ENCODE measurements around the gene GON4L.
"Not testable (repeated sequence)": the region's sequence is repeated elsewhere in the genome, so short reads cannot be mapped to it uniquely, and the experiment has no call there.

The GON4L gene

DNA sequence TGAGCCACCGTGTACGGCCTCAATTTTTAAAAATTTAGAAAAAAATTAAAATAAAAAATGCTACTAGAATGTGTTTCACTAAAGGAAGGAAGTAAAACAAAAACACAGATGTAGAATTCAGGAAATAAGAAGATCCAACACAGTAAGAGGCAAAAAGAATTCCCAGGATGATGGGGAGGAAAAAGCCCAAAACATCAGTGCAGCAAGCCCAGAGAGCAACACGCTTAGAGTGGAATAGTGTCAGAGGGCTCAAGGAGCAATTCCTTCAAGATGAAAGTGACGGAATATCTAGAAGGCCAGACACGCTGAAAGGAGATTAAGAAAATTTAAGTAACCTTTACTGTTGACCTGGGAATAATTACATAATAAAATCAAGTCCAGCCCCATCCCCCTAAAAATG lies 87.8 kb downstream of the GON4L start:
- no peaks in the 10 kb centered on the region for H3K36me3 ChIP-seq (ENCODE audit: control insufficient read depth, insufficient read depth, low read length)
- H3K4me1 ChIP-seq = no peaks in the 10 kb centered on the region
- no peaks in the 10 kb centered on the region for H3K79me2 ChIP-seq
- no peak overlapping the region for H3K9ac ChIP-seq
- no peak overlapping the region for H3K4me2 ChIP-seq (ENCODE audit: low read length)
- H2AFZ ChIP-seq = no peak overlapping the region
- TF ChIP-seq, protein P1, sequence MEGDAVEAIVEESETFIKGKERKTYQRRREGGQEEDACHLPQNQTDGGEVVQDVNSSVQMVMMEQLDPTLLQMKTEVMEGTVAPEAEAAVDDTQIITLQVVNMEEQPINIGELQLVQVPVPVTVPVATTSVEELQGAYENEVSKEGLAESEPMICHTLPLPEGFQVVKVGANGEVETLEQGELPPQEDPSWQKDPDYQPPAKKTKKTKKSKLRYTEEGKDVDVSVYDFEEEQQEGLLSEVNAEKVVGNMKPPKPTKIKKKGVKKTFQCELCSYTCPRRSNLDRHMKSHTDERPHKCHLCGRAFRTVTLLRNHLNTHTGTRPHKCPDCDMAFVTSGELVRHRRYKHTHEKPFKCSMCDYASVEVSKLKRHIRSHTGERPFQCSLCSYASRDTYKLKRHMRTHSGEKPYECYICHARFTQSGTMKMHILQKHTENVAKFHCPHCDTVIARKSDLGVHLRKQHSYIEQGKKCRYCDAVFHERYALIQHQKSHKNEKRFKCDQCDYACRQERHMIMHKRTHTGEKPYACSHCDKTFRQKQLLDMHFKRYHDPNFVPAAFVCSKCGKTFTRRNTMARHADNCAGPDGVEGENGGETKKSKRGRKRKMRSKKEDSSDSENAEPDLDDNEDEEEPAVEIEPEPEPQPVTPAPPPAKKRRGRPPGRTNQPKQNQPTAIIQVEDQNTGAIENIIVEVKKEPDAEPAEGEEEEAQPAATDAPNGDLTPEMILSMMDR (IDR thresholded peaks at IDR 0.05) = no peak
- H3K4me3 ChIP-seq (ENCODE audit: low read depth, low read length) = no peak overlapping the region
- no peaks in the 10 kb centered on the region for H3K9me3 ChIP-seq (ENCODE audit: control insufficient read depth, low read length)
- H3K27me3 ChIP-seq (ENCODE audit: control insufficient read depth, insufficient read depth, low read length) = no peaks in the 10 kb centered on the region
- no peak overlapping the region for H3K27ac ChIP-seq

DNA sequence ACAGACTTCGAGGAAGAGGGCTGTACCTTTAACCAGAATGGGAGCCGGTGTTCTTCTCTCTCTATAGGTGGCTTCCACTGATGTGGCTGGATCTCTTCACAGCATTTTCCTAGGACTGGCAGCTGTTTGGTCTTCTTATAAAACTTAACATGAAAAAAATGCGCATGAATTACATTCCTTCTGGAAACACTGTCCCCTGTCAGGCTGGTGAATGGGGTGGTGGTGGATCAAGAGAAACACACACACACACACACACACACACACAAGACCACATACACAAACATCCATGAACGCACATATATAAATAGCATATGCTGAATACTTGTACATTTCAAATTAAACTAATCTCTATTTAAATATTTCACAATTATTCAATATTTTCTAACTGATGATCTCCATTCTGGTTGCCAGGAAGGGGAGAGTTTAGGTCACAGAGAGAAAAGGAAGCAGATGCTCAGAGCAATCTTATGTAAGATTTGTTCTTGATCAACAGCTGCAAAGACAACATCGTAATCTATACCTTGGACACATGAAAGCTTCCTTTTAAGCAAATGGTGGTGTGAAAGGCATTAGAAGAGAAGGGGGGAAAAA lies 89.5 kb downstream of the GON4L start:
- H3K9ac ChIP-seq; H3K4me3 ChIP-seq (ENCODE audit: low read depth, low read length); H3K4me2 ChIP-seq (ENCODE audit: low read length); H3K79me2 ChIP-seq; H3K27ac ChIP-seq; H3K36me3 ChIP-seq (ENCODE audit: control insufficient read depth, insufficient read depth, low read length); H3K4me1 ChIP-seq; H3K27me3 ChIP-seq (ENCODE audit: control insufficient read depth, insufficient read depth, low read length); H3K9me3 ChIP-seq (ENCODE audit: control insufficient read depth, low read length); H2AFZ ChIP-seq: not testable (repeated sequence)

- H3K27me3 ChIP-seq (ENCODE audit: control insufficient read depth, insufficient read depth, low read length); H3K9ac ChIP-seq; H3K4me3 ChIP-seq (ENCODE audit: low read depth, low read length); H2AFZ ChIP-seq; H3K27ac ChIP-seq; H3K9me3 ChIP-seq (ENCODE audit: control insufficient read depth, low read length); H3K4me2 ChIP-seq (ENCODE audit: low read length); H3K4me1 ChIP-seq; H3K36me3 ChIP-seq (ENCODE audit: control insufficient read depth, insufficient read depth, low read length); H3K79me2 ChIP-seq: not testable (repeated sequence)
Observed at GRCh38 chr1:155763989-155764388, 93.0 kb downstream of the GON4L start.

DNA sequence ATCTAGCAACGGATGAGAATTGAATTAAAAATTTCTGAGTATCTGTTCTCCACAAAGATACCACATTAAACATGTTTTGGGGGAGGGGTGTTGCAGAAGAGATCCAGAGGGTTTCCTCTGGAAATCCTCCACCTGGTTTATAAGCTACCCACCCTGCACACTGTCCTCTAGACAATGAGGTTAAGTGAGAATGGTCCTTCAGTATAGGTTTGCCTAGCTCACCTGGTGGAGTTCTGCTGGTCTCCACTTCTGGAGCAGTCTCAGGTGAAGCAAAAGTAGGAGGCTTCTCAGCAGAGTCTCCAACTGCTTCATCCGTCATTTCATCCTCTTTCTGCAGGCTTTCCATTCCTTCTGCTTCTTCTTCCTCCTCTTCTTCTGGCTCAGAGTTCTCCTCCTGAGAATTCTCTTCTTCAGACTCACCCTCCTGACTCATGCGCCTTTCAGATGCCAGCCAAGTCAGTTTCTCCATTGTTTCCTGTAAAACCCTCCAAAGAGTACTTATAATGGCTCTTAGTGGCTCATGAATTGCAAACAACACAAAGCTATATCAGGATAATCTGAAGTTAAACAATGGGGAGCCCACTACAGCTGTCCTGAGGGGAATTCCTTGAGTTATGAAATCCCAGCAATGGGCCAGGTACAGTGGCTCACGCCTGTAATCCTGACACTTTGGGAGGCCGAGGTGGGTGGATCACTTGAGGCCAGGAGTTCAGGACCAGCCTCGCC lies 93.8 kb downstream of the GON4L start:
- not testable (repeated sequence) for H3K4me1 ChIP-seq; H3K79me2 ChIP-seq; H2AFZ ChIP-seq; H3K27me3 ChIP-seq (ENCODE audit: control insufficient read depth, insufficient read depth, low read length); H3K27ac ChIP-seq; H3K9ac ChIP-seq; H3K36me3 ChIP-seq (ENCODE audit: control insufficient read depth, insufficient read depth, low read length); H3K9me3 ChIP-seq (ENCODE audit: control insufficient read depth, low read length); H3K4me3 ChIP-seq (ENCODE audit: low read depth, low read length); H3K4me2 ChIP-seq (ENCODE audit: low read length)

- H3K27me3 ChIP-seq (ENCODE audit: control insufficient read depth, insufficient read depth, low read length) = no peaks in the 10 kb centered on the region
- no peaks in the 10 kb centered on the region for H3K79me2 ChIP-seq
- TF ChIP-seq, protein P1 (IDR thresholded peaks at IDR 0.05) = no peak
- H3K4me2 ChIP-seq (ENCODE audit: low read length) = no peak overlapping the region
- no peak overlapping the region for H3K4me3 ChIP-seq (ENCODE audit: low read depth, low read length)
- no peak overlapping the region for H3K9ac ChIP-seq
- H3K4me1 ChIP-seq = no peaks in the 10 kb centered on the region
- no peaks in the 10 kb centered on the region for H3K9me3 ChIP-seq (ENCODE audit: control insufficient read depth, low read length)
- H2AFZ ChIP-seq = no peak overlapping the region
- no peaks in the 10 kb centered on the region for H3K36me3 ChIP-seq (ENCODE audit: control insufficient read depth, insufficient read depth, low read length)
- H3K27ac ChIP-seq = no peak overlapping the region
Observed at GRCh38 chr1:155761736-155762405, 95.1 kb downstream of the GON4L start.

DNA sequence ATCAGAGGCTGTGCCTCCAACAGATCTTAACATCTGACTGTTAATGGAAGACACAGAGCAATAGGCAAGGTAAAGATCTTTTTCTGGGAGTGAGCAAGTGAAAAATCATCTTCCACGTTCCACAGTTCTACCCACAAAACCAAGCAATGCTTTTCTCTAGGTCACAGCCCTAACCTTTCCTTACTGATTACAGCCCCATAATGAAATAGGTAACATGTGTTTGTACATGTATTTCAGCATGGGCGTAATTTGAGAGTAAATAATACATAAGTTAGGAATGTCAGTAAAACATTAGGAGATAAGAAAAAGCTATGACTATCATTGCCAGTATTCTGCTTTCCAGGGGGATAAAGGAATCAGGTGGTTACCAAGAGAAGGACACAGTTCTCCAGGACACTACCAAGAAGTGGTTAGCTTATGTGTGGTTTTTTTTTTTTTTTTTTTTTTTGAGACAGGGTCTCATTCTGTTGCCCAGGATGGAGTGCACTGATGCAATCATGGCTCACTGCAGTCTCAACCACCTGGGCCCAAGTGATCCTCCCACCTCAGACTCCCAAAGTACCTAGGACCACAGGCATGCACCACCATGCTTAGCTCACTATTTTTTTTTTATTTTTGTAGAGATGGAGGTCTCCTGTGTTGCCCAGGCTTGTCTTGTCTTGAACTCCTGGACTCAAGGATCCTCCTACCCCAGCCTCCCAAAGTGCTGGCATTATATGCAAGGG lies 96.1 kb downstream of the GON4L start:
- no peak overlapping the region for H3K4me2 ChIP-seq (ENCODE audit: low read length)
- H3K9ac ChIP-seq = no peak overlapping the region
- H3K4me3 ChIP-seq (ENCODE audit: low read depth, low read length) = no peak overlapping the region
- TF ChIP-seq, protein P1 (IDR thresholded peaks at IDR 0.05) = no peak
- H3K4me1 ChIP-seq = no peaks in the 10 kb centered on the region
- no peaks in the 10 kb centered on the region for H3K27me3 ChIP-seq (ENCODE audit: control insufficient read depth, insufficient read depth, low read length)
- H3K36me3 ChIP-seq (ENCODE audit: control insufficient read depth, insufficient read depth, low read length) = no peaks in the 10 kb centered on the region
- no peaks in the 10 kb centered on the region for H3K9me3 ChIP-seq (ENCODE audit: control insufficient read depth, low read length)
- no peak overlapping the region for H2AFZ ChIP-seq
- no peaks in the 10 kb centered on the region for H3K79me2 ChIP-seq
- H3K27ac ChIP-seq = no peak overlapping the region
